Endodermal cell (in vitro differentiated cells): Measurements from ENCODE around the gene CDH13. TPM values are rescaled to one million over a fixed set of nuclear protein-coding genes. Genes with fewer than 3 reads are reported as not detected.

Source experiments
- DNase-seq: peaks from one replicate; pipeline ENCODE4 v3.0.0-alpha.2; 2017
- H3K27ac ChIP-seq: 2 replicates; pipeline ENCODE4 v1.5.1; 2013; ENCODE audit warnings: mild to moderate bottlenecking, low read depth, low read length, moderate library complexity
- H3K27me3 ChIP-seq: 2 replicates; pipeline ENCODE4 v1.6.1; 2013; ENCODE audit warnings: mild to moderate bottlenecking, low read length, moderate library complexity; ENCODE audit not compliant: insufficient read depth, control insufficient read depth, poor library complexity, severe bottlenecking
- H3K36me3 ChIP-seq: 2 replicates; pipeline ENCODE4 v1.7.0; 2013; ENCODE audit warnings: mild to moderate bottlenecking, low read length, moderate library complexity; ENCODE audit not compliant: control insufficient read depth, insufficient read depth
- H3K4me1 ChIP-seq: one replicate; pipeline ENCODE4 v1.7.0; 2013; ENCODE audit warnings: low read length; ENCODE audit not compliant: control insufficient read depth, insufficient read depth
- H3K4me3 ChIP-seq: 2 replicates; pipeline ENCODE4 v1.5.1; 2013; ENCODE audit warnings: mild to moderate bottlenecking, low read length, moderate library complexity
- H3K9ac ChIP-seq: 2 replicates; pipeline ENCODE4 v1.6.1; 2013; ENCODE audit warnings: mild to moderate bottlenecking, low read length, moderate library complexity; ENCODE audit not compliant: poor library complexity, severe bottlenecking; ENCODE audit errors: extremely low read depth
- H3K9me3 ChIP-seq: 2 replicates; pipeline ENCODE4 v1.6.1; 2013; ENCODE audit warnings: mild to moderate bottlenecking, low read length, moderate library complexity; ENCODE audit not compliant: control insufficient read depth
- H3K27ac Mint-ChIP-seq: 2 replicates; pipeline ENCODE4 v1.8.0; 2020; ENCODE audit warnings: mixed read lengths
- H3K27me3 Mint-ChIP-seq: 2 replicates; pipeline ENCODE4 v1.8.0; 2021; ENCODE audit warnings: mild to moderate bottlenecking, mixed read lengths; ENCODE audit not compliant: insufficient read depth
- H3K36me3 Mint-ChIP-seq: 2 replicates; pipeline ENCODE4 v1.8.0; 2020; ENCODE audit warnings: low read depth, mixed read lengths
- H3K4me1 Mint-ChIP-seq: 2 replicates; pipeline ENCODE4 v1.8.0; 2020; ENCODE audit warnings: mixed read lengths
- H3K4me3 Mint-ChIP-seq: 2 replicates; pipeline ENCODE4 v1.8.0; 2020; ENCODE audit warnings: mild to moderate bottlenecking, moderate library complexity, mixed read lengths
- H3K9me3 Mint-ChIP-seq: 2 replicates; pipeline ENCODE4 v1.8.0; 2020; ENCODE audit warnings: mild to moderate bottlenecking, mixed read lengths
- CTCF ChIP-seq: fragments of 200-600 bp; sonication (generic); conservative IDR thresholded peaks from 2 replicates; pipeline ENCODE4 v1.5.0; 2021; ENCODE audit warnings: antibody characterized with exemption, mild to moderate bottlenecking
- WGBS, 2 experiments: methylation state at CpG; one replicate each; pipeline versions ENCODE4 v1.1.5 to v1.1.7; 2013; ENCODE audit warnings: missing lambda C conversion rate in 2 of 2, mixed read lengths in 1 of 2; ENCODE audit not compliant: insufficient coverage in 1 of 2, insufficient read length in 1 of 2; 5-methylcytosine and 5-hydroxymethylcytosine counted together
- total RNA-seq, 2 donors: library from RNA; stranded (reverse); fragmentation: NEBNext Ultra II Directional in 1 of 2; extraction: Animal tissue kit (Norgen Biotek cat#: 25700) in 1 of 2; gene quantifications; 2 replicates in 1 of 2; 3 replicates in 1 of 2; pipeline ENCODE4 v1.2.1, GENCODE V29; 2021

CDH13 gene
- total RNA-seq, 2 donors from 2014 or later = 0.86 to 1.8 TPM

- H3K4me3 Mint-ChIP-seq = no peak overlapping the region
- no peak for DNase-seq
Measured at GRCh38 chr16:83669456-83669855, 1042.7 kb downstream of the CDH13 start.

GRCh38 chr16:83674931-83675535 is 1048.3 kb downstream of the CDH13 start:
- Histone ChIP-seq H3K9me3 (peaks cover 22% of the 10 kb centered on the region), H3K27me3 (no peaks in the 10 kb centered on the region), H3K27ac (no peak overlapping the region), H3K36me3 (no peaks in the 10 kb centered on the region), H3K4me3 (no peak overlapping the region), H3K4me1 (peaks cover 3% of the 10 kb centered on the region), H3K9ac (no peak overlapping the region)
- peaks cover 2% of the 10 kb centered on the region for H3K36me3 Mint-ChIP-seq
- H3K4me1 Mint-ChIP-seq = peaks cover 20% of the 10 kb centered on the region
- H3K27me3 Mint-ChIP-seq = no peaks in the 10 kb centered on the region
- no peak overlapping the region for H3K27ac Mint-ChIP-seq
- DNase-seq = peak; percentile 58
- no peak for TF ChIP-seq CTCF
- 38 to 57% methylated on average over 2 to 5 of the region's 5 CpGs for WGBS, 2 experiments
- H3K4me3 Mint-ChIP-seq = no peak overlapping the region
- H3K9me3 Mint-ChIP-seq = peaks cover 20% of the 10 kb centered on the region

More at GRCh38 chr16:83669456-83669855, 1042.7 kb downstream of the CDH13 start:
- peaks cover under 1% of the 10 kb centered on the region for H3K4me1 Mint-ChIP-seq
- H3K36me3 ChIP-seq = no peaks in the 10 kb centered on the region
- no peak overlapping the region for H3K9ac ChIP-seq
- no peak overlapping the region for H3K27ac ChIP-seq
- H3K9me3 ChIP-seq = peaks cover 33% of the 10 kb centered on the region
- WGBS, 2 experiments = 98 to 100% methylated on average over 4 to 5 of the region's 5 CpGs
- no peak for TF ChIP-seq CTCF
- H3K27me3 ChIP-seq = no peaks in the 10 kb centered on the region
- H3K27ac Mint-ChIP-seq = no peak overlapping the region
- peaks cover 5% of the 10 kb centered on the region for H3K27me3 Mint-ChIP-seq
- H3K9me3 Mint-ChIP-seq = peaks cover 39% of the 10 kb centered on the region
- peaks cover 2% of the 10 kb centered on the region for H3K36me3 Mint-ChIP-seq
- H3K4me1 ChIP-seq = no peaks in the 10 kb centered on the region
- no peak overlapping the region for H3K4me3 ChIP-seq

- TF ChIP-seq CTCF = no peak
- WGBS, 2 experiments = 90 to 94% methylated on average over 5 to 6 of the region's 6 CpGs
- Mint-ChIP-seq H3K9me3 (peaks cover 10% of the 10 kb centered on the region), H3K27me3 (no peaks in the 10 kb centered on the region), H3K27ac (no peak overlapping the region), H3K4me1 (peaks cover 20% of the 10 kb centered on the region), H3K36me3 (peaks cover 2% of the 10 kb centered on the region), H3K4me3 (no peak overlapping the region)
- DNase-seq = no peak
- Histone ChIP-seq H3K9ac (no peak overlapping the region), H3K4me1 (peaks cover 3% of the 10 kb centered on the region), H3K4me3 (no peak overlapping the region), H3K27ac (no peak overlapping the region), H3K9me3 (peaks cover 11% of the 10 kb centered on the region), H3K36me3 (no peaks in the 10 kb centered on the region), H3K27me3 (no peaks in the 10 kb centered on the region)
Measured at GRCh38 chr16:83676086-83676485, 1049.3 kb downstream of the CDH13 start.
